Neutrophil (primary cell): ENCODE results near the gene YIPF4.
"Not testable (repeated sequence)": the region's sequence is repeated elsewhere in the genome, so short reads cannot be mapped to it uniquely, and the experiment has no call there.

Source experiments
- H3K27ac ChIP-seq: fragments of 200-600 bp; sonication (generic); 2 replicates; pipeline ENCODE4 v1.5.1; 2016; ENCODE audit warnings: mild to moderate bottlenecking, moderate library complexity
- H3K27me3 ChIP-seq: fragments of 200-600 bp; sonication (generic); 2 replicates; pipeline ENCODE4 v1.6.0; 2016; ENCODE audit warnings: mild to moderate bottlenecking
- H3K36me3 ChIP-seq: fragments of 200-600 bp; sonication (generic); 2 replicates; pipeline ENCODE4 v1.5.1; 2017
- H3K4me1 ChIP-seq, 2 experiments: fragments of 200-600 bp in 1 of 2; sonication (generic) in 1 of 2; 1 replicate in 1 of 2; 2 replicates in 1 of 2; pipeline versions ENCODE4 v1.5.1 to v1.6.1; 2013 to 2016; ENCODE audit warnings: low read depth in 1 of 2, low read length in 1 of 2, mild to moderate bottlenecking in 1 of 2, moderate library complexity in 1 of 2; ENCODE audit not compliant: control insufficient read depth in 1 of 2, insufficient read depth in 1 of 2
- H3K4me3 ChIP-seq, 2 experiments: fragments of 200-600 bp in 1 of 2; sonication (generic) in 1 of 2; 1 replicate in 1 of 2; 2 replicates in 1 of 2; pipeline ENCODE4 v1.5.1; 2013 to 2016; ENCODE audit warnings: low read depth in 1 of 2, low read length in 1 of 2, mild to moderate bottlenecking in 1 of 2, moderate library complexity in 1 of 2
- H3K9me3 ChIP-seq: fragments of 200-600 bp; sonication (generic); 2 replicates; pipeline ENCODE4 v1.5.1; 2016
- TF ChIP-seq, protein P1 (sequence below): fragments of 200-600 bp; sonication (generic); IDR thresholded peaks from 2 replicates; pipeline ENCODE4 v1.5.1; 2016; ENCODE audit warnings: antibody characterized with exemption

YIPF4 gene

DNA sequence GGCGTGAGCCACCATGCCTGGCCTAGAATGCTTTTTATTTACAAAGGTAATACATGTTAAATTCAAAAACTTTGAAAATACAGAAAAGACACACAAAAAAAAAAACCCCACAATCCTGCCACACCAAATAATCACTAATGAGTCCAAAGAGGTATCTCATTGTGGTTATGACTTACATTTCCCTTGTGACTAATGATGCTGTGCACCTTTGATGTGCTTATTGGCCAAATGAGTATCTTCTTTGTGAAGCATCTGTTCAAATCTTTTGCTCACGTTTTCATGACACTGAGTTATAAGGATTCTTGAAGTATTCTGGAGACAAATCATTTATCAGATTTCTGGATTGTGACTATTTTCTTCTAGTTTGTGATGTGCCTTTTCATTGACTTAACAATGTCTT, 6.6 kb upstream of the YIPF4 start:
- TF ChIP-seq, protein P1, sequence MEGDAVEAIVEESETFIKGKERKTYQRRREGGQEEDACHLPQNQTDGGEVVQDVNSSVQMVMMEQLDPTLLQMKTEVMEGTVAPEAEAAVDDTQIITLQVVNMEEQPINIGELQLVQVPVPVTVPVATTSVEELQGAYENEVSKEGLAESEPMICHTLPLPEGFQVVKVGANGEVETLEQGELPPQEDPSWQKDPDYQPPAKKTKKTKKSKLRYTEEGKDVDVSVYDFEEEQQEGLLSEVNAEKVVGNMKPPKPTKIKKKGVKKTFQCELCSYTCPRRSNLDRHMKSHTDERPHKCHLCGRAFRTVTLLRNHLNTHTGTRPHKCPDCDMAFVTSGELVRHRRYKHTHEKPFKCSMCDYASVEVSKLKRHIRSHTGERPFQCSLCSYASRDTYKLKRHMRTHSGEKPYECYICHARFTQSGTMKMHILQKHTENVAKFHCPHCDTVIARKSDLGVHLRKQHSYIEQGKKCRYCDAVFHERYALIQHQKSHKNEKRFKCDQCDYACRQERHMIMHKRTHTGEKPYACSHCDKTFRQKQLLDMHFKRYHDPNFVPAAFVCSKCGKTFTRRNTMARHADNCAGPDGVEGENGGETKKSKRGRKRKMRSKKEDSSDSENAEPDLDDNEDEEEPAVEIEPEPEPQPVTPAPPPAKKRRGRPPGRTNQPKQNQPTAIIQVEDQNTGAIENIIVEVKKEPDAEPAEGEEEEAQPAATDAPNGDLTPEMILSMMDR: no peak
- H3K27me3 ChIP-seq: no peaks in the 10 kb centered on the region
- no peaks in the 10 kb centered on the region for H3K9me3 ChIP-seq
- H3K27ac ChIP-seq: no peak overlapping the region
- H3K4me3 ChIP-seq: no peak overlapping the region
- H3K4me1 ChIP-seq: peaks cover 15% of the 10 kb centered on the region in 2 experiments
- H3K36me3 ChIP-seq: no peaks in the 10 kb centered on the region

DNA sequence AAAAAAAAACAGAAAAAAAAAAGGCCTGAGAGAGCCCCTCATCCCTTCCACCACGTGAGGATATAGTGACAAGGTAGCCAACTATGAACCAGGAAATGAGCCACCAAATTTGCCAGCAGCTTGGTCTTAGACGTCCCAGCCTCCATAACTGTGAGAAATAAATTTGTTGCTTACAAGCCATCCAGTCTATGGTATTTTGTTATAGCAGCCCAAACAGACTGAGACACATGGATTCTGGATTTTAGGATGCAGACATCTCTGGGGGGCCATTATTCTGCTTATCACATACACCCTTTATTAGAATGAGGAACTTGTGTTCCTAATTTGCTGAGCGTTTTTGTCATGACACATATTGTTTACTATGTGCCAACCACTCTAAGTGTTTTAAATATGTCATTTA, 5.4 kb upstream of the YIPF4 start:
- no peaks in the 10 kb centered on the region for H3K9me3 ChIP-seq
- no peaks in the 10 kb centered on the region for H3K27me3 ChIP-seq
- H3K27ac ChIP-seq: no peak overlapping the region
- H3K4me3 ChIP-seq: no peak overlapping the region
- H3K36me3 ChIP-seq: no peaks in the 10 kb centered on the region
- H3K4me1 ChIP-seq: peaks cover 7% of the 10 kb centered on the region in 2 experiments
- TF ChIP-seq, protein P1: no peak

DNA sequence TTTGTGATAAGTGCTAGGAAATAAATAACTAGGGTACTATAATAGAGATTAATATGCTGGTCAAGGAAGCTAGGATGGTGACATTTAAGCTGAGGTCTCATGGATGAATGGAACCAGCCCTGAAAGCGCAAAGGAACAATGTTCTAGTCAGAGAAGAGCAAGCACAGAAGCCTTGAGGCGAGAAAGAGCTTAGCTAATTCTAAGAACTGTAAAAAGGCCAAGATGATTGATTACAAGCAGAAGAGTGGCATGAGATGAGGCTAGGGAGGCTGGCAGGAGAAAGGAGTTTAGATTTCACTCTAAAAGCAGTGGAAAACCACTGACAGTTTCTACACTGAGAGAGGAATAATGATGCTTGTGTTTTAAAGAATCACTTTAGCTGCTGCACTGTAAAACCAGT, 3.4 kb upstream of the YIPF4 start:
- Histone ChIP-seq H3K27me3 (no peaks in the 10 kb centered on the region), H3K9me3 (no peaks in the 10 kb centered on the region), H3K27ac (no peak overlapping the region), H3K36me3 (no peaks in the 10 kb centered on the region), H3K4me3 (no peak overlapping the region), H3K4me1 (peaks cover 15 to 17% of the 10 kb centered on the region in 2 experiments)
- TF ChIP-seq, protein P1: no peak

DNA sequence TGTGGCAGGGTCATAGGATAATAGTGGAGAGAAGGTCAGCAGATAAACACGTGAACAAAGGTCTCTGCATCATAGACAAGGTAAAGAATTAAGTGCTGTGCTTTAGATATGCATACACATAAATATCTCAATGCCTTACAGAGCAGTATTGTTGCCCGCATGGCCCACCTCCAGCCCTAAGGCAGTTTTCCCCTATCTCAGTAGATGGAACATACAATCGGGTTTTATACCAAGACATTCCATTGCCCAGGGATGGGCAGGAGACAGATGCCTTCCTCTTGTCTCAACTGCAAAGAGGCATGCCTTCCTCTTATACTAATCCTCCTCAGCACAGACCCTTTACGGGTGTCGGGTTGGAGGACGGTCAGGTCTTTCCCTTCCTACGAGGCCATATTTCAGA, 1.9 kb upstream of the YIPF4 start:
- not testable (repeated sequence) for H3K36me3 ChIP-seq, H3K4me3 ChIP-seq, H3K27ac ChIP-seq, H3K27me3 ChIP-seq, H3K9me3 ChIP-seq
- H3K4me1 ChIP-seq: peaks cover 15 to 21% of the 10 kb centered on the region in 2 experiments

DNA sequence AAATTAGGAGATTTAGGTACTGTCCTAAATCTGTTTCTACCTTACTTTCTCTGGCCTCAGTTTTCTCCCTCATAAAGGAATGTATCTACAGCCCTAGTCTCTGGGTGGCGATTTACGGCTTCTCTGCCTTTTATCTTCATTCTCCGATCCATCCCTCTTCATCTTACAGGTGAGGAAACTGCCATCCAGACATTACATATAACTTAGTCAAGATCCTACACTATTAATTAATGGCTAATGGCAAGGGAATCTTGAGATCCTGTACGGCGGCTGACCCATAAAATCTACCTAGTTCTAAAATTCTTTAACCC, 386 bp upstream of the YIPF4 start:
- TF ChIP-seq, protein P1: no peak
- H3K27ac ChIP-seq: peak overlapping the region; percentile 90

DNA sequence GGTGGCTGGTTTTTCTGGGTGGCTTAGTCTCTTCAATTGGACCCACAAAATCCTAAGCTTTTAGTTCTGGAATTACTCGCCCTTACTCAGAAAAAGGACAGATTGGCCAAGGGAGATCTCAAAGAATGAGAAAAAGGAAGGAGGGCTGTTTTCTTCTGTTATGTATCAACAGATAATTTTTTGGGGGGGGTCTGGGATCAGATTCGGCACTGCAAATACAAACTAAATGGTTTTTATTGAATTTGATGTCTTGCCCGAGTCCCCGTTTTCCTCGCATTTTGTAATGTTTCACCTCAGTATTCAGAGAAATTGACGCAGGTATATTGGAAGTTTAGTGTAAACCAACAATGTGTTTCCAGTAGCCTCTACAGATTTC, 762 bp downstream of the YIPF4 start:
- Histone ChIP-seq H3K4me1 (peaks cover 15 to 21% of the 10 kb centered on the region in 2 experiments), H3K27me3 (no peaks in the 10 kb centered on the region), H3K27ac (peak overlapping the region; percentile 90), H3K4me3 (peak overlapping the region; percentile 81 to 96), H3K36me3 (peaks cover 9% of the 10 kb centered on the region), H3K9me3 (no peaks in the 10 kb centered on the region)
- TF ChIP-seq, protein P1: no peak

More for the DNA sequence above, 386 bp upstream of the YIPF4 start:
- H3K4me3 ChIP-seq: peak overlapping the region; percentile 81 to 96
- peaks cover 15 to 21% of the 10 kb centered on the region in 2 experiments for H3K4me1 ChIP-seq
- no peaks in the 10 kb centered on the region for H3K9me3 ChIP-seq
- H3K27me3 ChIP-seq: no peaks in the 10 kb centered on the region
- peaks cover 4% of the 10 kb centered on the region for H3K36me3 ChIP-seq
